Activated T-cell treated with anti-CD3 and anti-CD28 coated beads, Interleukin-2, amount 50 U/mL, for 48 hours (primary cell): Measurements from ENCODE around the gene CACNA1D.

Experiments used
- DNase-seq, 2 experiments: peaks; one replicate each; pipeline ENCODE4 v3.0.0-alpha.2; 2020

CACNA1D gene

GRCh38 chr3:53813229-53813628, 318.8 kb downstream of the CACNA1D start:
- DNase-seq = no peak

GRCh38 chr3:53813876-53814275, 319.5 kb downstream of the CACNA1D start:
- no peak for DNase-seq

GRCh38 chr3:53815067-53815466, 320.7 kb downstream of the CACNA1D start:
- DNase-seq = no peak

GRCh38 chr3:53815651-53816050, 321.2 kb downstream of the CACNA1D start:
- DNase-seq = no peak

GRCh38 chr3:53816425-53816824, 322.0 kb downstream of the CACNA1D start:
- no peak for DNase-seq

- no peak for DNase-seq
These were observed 322.8 kb downstream of the CACNA1D start for GRCh38 chr3:53817211-53817610.

- DNase-seq = no peak
These were observed 323.4 kb downstream of the CACNA1D start for GRCh38 chr3:53817809-53818208.

GRCh38 chr3:53818221-53819162, 324.1 kb downstream of the CACNA1D start:
- DNase-seq = no peak

- DNase-seq = no peak
These were observed 324.9 kb downstream of the CACNA1D start for GRCh38 chr3:53819163-53819868.

- no peak for DNase-seq
These were observed 325.7 kb downstream of the CACNA1D start for GRCh38 chr3:53820084-53820483.

GRCh38 chr3:53820756-53821580, 326.6 kb downstream of the CACNA1D start:
- DNase-seq = no peak

- DNase-seq = no peak
These were observed 327.3 kb downstream of the CACNA1D start for GRCh38 chr3:53821631-53822121.

GRCh38 chr3:53822331-53822741, 327.9 kb downstream of the CACNA1D start:
- no peak for DNase-seq

- DNase-seq = no peak
These were observed 328.9 kb downstream of the CACNA1D start for GRCh38 chr3:53823026-53823955.

- no peak for DNase-seq
These were observed 329.7 kb downstream of the CACNA1D start for GRCh38 chr3:53823956-53824657.

- no peak for DNase-seq
These were observed 330.4 kb downstream of the CACNA1D start for GRCh38 chr3:53824795-53825194.

- DNase-seq = no peak
These were observed 331.6 kb downstream of the CACNA1D start for GRCh38 chr3:53826048-53826447.

GRCh38 chr3:53828581-53828980, 334.2 kb downstream of the CACNA1D start:
- no peak for DNase-seq

GRCh38 chr3:53829605-53830004, 335.2 kb downstream of the CACNA1D start:
- no peak for DNase-seq

GRCh38 chr3:53830944-53831343, 336.5 kb downstream of the CACNA1D start:
- no peak for DNase-seq

GRCh38 chr3:53833053-53833645, 338.7 kb downstream of the CACNA1D start:
- DNase-seq = no peak
